GM19043 (cell line): ENCODE measurements around the gene GOLGA8T.
A peak's percentile ranks its signal among the peaks of the same experiment; 100 is the strongest.
"Not testable (repeated sequence)": the region's sequence is repeated elsewhere in the genome, so short reads cannot be mapped to it uniquely, and the experiment has no call there.

Experiments
- ATAC-seq: cut with Tn5 transposase; IDR thresholded peaks from one replicate; pipeline ENCODE4 v1.9.1; 2021; ENCODE audit warnings: low read depth; ENCODE audit not compliant: unreplicated experiment

The GOLGA8T gene

DNA sequence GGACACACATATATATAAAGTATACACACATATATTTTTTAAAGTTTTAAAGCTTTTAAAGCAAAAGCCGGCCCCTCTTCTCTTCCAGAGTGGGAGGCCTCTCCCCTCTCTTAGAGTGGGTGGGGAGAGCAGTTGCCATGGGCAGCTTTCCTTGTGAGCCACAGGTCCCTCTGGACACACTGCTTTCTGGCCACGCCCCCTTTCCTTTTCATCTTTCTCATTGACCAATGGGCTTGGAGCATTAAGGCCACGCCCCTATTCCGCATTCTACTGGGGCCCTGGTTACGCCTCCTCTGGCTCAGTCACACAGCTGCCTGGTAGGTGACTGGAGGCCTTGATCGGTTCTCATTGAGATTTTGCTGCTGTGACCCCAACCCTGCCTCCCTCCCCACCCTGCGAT, at the start of gene GOLGA8T:
Gene GOLGA8T, plus strand, starts transcription at position 301 of the 400 bp plus-strand sequence. Its CDS starts 98 bp downstream, at position 399.
- not testable (repeated sequence) for ATAC-seq

GRCh38 chr15:30097827-30098226, 37.0 kb upstream of the GOLGA8T start:
- ATAC-seq: not testable (repeated sequence)

- ATAC-seq: not testable (repeated sequence)
Measured at GRCh38 chr15:30102890-30103289, 32.0 kb upstream of the GOLGA8T start.

GRCh38 chr15:30103941-30104507, 30.8 kb upstream of the GOLGA8T start:
- ATAC-seq: not testable (repeated sequence)

GRCh38 chr15:30110591-30110990, 24.3 kb upstream of the GOLGA8T start:
- not testable (repeated sequence) for ATAC-seq

GRCh38 chr15:30130066-30130465, 4.8 kb upstream of the GOLGA8T start:
- not testable (repeated sequence) for ATAC-seq

DNA sequence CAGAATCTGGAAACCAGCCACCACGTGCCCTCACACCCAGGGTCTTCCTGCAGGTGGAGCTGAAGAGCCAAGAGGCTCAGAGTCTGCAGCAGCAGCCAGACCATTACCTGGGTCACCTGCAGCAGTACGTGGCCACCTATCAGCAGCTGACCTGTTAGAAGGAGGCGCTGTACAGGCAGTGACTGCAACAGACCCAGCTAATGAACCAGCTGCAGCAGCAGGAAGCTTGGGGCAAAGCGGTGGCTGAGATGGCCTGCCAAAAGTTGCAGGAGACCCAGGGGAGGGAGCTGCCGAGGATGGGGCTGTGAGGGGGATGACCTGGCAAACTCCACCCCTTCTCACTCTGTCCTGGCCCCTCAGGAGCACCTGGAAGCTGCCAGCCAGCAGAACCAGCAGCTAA, 8.4 kb downstream of the GOLGA8T start:
- not testable (repeated sequence) for ATAC-seq

DNA sequence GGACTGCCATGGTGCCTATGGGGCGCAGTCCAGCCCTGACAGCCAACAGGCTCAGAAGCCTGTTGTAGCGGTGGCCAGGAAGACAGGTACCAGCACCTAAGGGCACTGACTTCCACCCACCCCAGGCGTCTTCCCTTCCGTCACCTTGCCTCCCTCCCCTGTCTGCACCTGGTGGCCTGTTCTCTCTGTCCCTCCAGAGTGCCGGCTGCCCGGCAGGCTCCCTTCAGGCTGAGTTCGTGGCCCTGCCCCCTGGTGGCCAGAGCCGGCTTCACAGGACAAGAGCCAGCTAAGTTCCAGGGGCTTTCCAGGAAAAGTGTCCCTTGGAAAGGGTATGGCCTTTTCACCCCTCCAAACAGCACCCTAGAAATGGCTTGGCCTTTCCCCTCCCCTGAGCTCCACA, 15.0 kb downstream of the GOLGA8T start:
- ATAC-seq: not testable (repeated sequence)

DNA sequence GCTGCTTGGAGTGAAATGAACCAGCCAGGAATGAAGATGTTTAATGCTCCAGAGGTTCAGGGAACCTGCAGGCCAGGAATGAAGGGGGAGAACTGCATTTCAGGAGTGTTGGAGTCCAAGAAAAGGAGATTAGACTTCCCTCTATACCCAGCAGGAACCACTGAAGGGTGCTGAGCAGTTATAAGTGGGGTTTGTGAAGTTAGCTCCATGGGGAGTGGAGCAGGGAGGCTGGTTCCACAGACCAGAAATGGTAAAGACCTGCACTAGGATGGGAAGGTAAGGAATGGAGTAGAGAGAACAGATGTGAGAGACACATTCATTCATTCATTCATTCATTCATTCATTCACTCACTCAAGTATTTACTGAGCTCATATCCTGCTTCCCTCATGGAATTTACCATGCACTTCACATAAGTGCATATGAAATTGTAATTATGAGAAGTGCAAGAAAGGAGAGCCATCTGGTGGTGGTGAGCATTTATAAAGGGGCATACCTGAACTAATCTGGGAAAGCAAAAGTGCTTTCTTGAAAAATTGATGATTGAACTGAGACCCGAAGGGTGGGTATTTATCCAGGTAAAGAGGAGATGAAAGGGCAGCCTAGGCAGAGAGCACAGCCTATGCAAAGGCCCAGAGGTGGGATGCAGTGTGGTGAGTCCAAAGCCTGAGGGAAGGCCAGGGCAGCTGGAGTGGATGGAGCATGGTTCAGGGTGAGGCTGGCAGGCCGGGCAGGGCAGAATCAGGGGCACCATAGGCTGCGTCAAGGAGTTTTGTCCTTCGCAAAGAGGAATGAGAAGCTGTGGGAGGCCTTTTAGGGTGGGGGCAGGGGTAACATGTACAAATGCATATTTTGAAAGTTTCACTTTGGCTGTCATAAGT, 27.9 kb downstream of the GOLGA8T start:
- ATAC-seq: not testable (repeated sequence)

DNA sequence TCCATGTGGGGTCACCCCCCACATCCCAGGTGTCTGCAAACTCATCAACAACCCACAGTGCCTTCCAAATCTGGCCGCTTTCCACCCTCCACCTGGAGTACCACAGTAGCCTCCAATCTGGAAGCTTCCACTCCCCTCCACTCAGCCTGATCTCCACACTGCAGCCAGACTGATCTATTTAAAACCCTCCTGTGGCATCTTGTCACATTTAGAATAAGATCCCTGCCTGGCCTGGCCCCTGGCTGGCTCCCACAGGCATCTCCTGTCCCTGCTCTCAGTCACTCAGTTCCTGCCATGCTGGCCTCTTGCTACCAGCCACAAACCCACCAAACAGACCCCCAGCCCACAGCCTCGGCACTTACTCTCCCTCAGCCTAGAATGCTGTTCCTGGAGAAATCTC, 28.9 kb downstream of the GOLGA8T start:
- ATAC-seq: not testable (repeated sequence)

DNA sequence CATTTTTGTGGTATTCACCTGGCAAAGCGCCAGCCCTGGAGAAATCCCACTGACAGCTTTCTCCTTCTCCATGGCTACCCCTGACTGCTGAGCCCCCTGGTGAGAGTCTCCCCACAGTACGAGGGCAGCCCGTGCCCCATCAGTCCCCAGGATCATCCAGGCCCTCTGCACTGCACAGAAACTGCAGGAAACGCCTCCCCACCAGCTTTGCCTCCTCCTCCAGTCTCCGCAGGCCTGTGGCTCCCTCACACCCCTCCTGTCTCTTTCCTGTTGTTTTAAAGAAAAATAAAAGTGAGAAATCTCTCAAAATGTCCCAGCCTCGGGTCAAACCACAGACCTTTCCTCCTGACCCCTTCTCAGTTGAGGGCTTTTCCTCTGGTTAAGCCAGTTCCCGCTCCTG, 29.4 kb downstream of the GOLGA8T start:
- ATAC-seq: not testable (repeated sequence)

GRCh38 chr15:30167403-30167802, 32.6 kb downstream of the GOLGA8T start:
- ATAC-seq: not testable (repeated sequence)

DNA sequence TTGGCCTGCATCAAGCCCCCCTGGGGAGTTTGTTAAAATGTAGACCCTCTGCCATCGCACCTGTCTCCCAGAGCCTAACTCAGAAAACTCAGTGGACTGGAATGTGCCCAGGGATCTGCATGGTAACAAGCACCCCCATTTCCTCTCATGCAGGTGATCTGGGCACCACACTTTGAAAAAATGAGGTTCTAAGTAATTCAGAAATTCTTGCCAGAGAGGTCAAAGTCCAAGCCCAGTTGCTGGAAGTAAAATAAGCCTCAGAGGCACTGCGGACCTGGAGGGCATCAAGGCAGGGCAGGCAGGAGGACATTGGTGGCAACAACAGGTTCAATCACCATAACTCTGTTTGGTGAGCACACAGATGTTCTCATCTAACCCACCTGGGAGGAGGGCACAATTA, 33.0 kb downstream of the GOLGA8T start:
- not testable (repeated sequence) for ATAC-seq

- not testable (repeated sequence) for ATAC-seq
Measured at GRCh38 chr15:30171452-30171851, 36.6 kb downstream of the GOLGA8T start.

- peak; percentile 68 for ATAC-seq
Measured at GRCh38 chr15:30173041-30173608, 38.3 kb downstream of the GOLGA8T start.

- ATAC-seq: not testable (repeated sequence)
Measured at GRCh38 chr15:30175291-30175690, 40.4 kb downstream of the GOLGA8T start.

DNA sequence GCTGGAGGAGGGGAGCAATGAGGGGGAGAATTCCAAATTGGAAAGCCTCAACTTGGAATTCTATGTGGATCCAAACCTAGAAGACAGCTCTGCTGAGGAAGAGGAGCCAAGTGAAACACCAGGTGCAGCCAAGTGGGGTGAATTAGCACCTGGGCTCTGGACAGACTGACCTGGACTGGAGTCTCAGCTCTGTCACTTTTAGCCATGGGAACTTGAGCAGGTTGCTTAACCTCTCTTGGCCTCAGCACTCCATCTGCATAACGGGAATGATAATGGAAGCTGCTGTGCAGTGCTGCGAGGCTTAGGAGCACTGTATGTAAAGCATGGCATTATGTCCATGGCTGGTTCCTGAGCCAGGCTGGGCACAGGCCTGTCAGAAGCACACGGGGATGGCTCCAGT, 41.8 kb downstream of the GOLGA8T start:
- not testable (repeated sequence) for ATAC-seq

- not testable (repeated sequence) for ATAC-seq
Measured at GRCh38 chr15:30179814-30180213, 45.0 kb downstream of the GOLGA8T start.

GRCh38 chr15:30185495-30185894, 50.6 kb downstream of the GOLGA8T start:
- ATAC-seq: not testable (repeated sequence)

DNA sequence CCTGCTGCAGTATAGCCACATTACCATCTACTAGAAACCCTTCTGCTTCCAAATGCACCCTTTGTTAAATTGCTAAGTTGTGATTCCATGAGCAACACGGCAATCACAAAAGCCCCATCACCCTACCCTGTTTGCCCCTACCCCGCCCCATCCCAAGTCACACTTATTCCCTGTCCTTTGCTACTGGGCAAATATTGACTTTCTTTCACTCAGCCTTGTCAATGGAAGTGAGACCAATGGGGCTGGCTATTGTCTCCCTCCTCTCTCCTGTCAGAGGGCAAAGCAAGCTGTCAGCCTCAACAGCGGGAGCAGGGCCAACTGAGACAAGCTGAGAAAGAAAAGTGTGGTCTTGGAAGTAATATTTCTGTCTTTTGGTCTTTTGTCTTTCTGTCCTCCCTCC, 52.6 kb downstream of the GOLGA8T start:
- ATAC-seq: not testable (repeated sequence)

DNA sequence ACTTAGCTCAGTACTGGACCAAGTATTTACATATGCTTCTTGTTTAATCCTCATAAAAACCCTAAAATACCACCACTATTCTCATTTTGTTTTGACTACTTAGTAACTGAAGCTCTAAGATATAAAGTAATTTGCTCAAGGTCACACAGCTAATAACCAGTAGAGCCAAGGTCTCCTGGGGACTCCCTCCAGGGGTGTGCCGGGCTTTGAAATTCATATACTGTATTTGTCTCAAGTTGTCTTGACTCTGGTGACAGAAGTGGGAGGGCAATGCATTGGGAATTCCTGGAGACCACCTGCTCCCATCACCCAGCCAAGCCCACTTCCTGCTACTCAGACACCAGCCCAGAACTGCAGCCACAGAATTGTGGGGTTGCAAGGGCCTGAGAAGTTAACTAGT, 54.9 kb downstream of the GOLGA8T start:
- ATAC-seq: not testable (repeated sequence)
